GM19328 (cell line): ENCODE measurements around the gene LAMTOR3.
"Not testable (repeated sequence)": the region's sequence is repeated elsewhere in the genome, so short reads cannot be mapped to it uniquely, and the experiment has no call there.

ENCODE experiments used
- ATAC-seq: cut with Tn5 transposase; IDR thresholded peaks from one replicate; pipeline ENCODE4 v1.9.1; 2021; ENCODE audit warnings: mild to moderate bottlenecking, moderate library complexity; ENCODE audit not compliant: unreplicated experiment

The LAMTOR3 gene

DNA sequence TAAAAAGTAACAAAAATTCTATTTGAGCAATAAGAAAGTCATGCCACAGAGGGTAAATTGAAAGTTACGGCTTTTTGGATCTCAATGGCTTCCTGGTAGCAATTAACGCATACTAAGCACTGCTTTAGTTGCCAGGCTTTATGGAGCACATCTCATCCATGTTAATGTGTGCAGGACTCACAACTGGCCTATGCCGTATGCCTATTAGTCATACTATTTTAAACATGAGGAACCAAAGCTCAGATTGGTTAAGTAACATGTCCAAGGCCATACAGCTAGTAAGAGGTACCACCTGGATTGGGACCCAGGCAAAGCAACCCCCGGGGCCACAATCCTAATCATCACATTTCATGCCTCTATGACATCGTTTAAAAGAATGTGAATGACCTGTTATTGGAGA is 60.5 kb downstream of the LAMTOR3 start:
- no peak for ATAC-seq

DNA sequence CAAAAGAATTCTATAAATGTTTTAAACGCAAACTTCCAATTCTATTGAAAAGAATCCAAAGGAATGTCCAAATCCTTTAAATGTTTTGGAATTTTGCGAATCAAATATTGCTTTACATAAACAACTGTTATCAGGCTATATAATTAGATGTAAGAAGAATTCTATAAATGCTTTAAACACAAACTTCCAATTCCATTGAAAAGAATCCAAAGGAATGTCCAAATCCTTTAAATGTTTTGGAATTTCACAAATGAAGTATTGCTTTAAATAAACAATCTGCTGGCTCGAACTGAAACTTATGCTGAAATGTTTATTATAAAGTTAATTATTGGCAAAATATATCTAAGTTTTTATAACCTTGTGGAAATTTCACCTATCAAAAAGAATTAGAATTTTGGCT is 61.5 kb downstream of the LAMTOR3 start:
- ATAC-seq, result no peak

DNA sequence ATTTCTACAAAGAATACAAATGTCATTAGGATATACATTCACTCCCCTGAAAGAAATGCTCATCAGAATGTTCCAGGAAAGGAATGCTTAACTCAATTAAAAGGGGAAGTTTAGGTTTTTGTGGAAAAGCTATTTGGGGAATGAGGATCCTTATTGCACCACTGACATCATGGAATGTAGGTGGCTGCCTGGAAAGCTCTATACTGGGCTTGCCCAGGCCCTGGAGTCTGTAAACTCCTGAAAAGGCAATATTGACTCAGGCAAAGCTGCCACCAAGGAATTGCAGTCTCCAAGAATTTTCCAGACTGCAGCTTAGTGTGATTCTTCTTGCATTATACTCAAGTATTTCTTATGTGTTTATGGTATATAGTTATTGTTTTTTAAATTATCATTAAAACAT is 61.9 kb downstream of the LAMTOR3 start:
- no peak for ATAC-seq

DNA sequence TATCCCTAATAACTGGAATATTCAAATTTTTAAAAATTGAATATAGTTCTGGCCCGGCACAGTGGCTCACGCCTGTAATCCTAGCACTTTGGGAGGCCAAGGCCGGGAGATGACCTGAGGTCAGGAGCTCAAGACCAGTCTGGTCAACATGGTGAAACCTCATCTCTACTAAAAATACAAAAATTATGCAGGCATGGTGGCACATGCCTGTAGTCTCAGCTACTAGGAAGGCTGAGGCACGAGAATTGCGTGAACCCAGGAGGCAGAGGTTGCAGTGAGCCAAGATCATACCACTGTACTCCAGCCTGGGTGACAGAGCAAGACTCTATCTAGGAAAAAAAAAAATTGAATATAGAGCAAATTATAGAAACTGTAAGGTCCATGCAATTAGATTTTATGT is 64.2 kb downstream of the LAMTOR3 start:
- not testable (repeated sequence) for ATAC-seq

DNA sequence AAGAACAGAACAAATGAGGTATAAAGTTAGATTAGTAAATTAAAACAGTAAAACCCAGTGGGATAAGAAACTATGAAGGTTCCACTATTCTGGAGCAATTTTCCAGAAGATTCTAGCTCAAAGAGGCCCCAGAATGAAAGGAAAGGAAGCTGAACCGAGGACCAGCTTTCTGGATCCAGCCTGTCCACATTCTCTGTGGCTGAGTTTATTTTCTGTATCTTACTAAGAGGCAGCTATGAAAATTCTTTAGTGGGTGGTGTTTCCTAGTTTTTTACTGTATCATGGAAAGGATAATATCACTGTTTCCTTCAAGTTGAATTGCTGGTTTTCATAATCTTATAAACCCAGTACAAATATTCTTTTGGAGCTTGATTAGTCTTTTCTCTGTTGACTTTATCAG is 65.8 kb downstream of the LAMTOR3 start:
- ATAC-seq, result no peak
